WTC11 (cell line): ENCODE measurements around the gene STIM2.

ENCODE experiments used
- ATF3 ChIP-seq: sonication (generic); formaldehyde crosslinking; conservative IDR thresholded peaks from 2 replicates; pipeline ENCODE4 v1.8.1; 2022; ENCODE audit warnings: mild to moderate bottlenecking, missing genetic modification reagents
- CTCF ChIP-seq: fragments of 200-600 bp; IDR thresholded peaks from 2 replicates; pipeline ENCODE4 v1.8.0; 2022; ENCODE audit warnings: antibody characterized with exemption
- EMX1 ChIP-seq: fragments of 250-450 bp; sonication (Bioruptor Pico); IDR thresholded peaks from 2 replicates; pipeline ENCODE4 v1.8.0; 2021; ENCODE audit warnings: mild to moderate bottlenecking
- FOXJ3 ChIP-seq: sonication (generic); formaldehyde crosslinking; IDR thresholded peaks from 2 replicates; pipeline ENCODE4 v1.9.0; 2021; ENCODE audit warnings: missing genetic modification reagents, mild to moderate bottlenecking, borderline replicate concordance
- FOXK1 ChIP-seq: sonication (generic); formaldehyde crosslinking; IDR thresholded peaks from 2 replicates; pipeline ENCODE4 v1.8.0; 2022; ENCODE audit warnings: mild to moderate bottlenecking, moderate library complexity, missing genetic modification reagents
- GABPB1 ChIP-seq: sonication (generic); formaldehyde crosslinking; IDR thresholded peaks from 2 replicates; pipeline ENCODE4 v1.8.1; 2023; ENCODE audit warnings: mild to moderate bottlenecking, missing genetic modification reagents
- MXD4 ChIP-seq: fragments of 250-450 bp; sonication (Bioruptor Pico); IDR thresholded peaks from 2 replicates; pipeline ENCODE4 v1.8.0; 2021; ENCODE audit warnings: mild to moderate bottlenecking, moderate library complexity, borderline replicate concordance
- MYBL2 ChIP-seq: sonication (generic); formaldehyde crosslinking; IDR thresholded peaks from 2 replicates; pipeline ENCODE4 v1.8.1; 2023; ENCODE audit warnings: mild to moderate bottlenecking, moderate library complexity, missing genetic modification reagents
- SP1 ChIP-seq: sonication (generic); formaldehyde crosslinking; conservative IDR thresholded peaks from 2 replicates; pipeline ENCODE4 v1.8.1; 2022; ENCODE audit warnings: missing genetic modification reagents
- TEAD4 ChIP-seq: sonication (generic); formaldehyde crosslinking; IDR thresholded peaks from 2 replicates; pipeline ENCODE4 v1.8.0; 2022; ENCODE audit warnings: mild to moderate bottlenecking, missing genetic modification reagents
- ZNF423 ChIP-seq: fragments of 250-450 bp; sonication (Bioruptor Pico); IDR thresholded peaks from 2 replicates; pipeline ENCODE4 v2.1.2; 2022; ENCODE audit warnings: mild to moderate bottlenecking, moderate library complexity
- ZNF671 ChIP-seq: fragments of 250-450 bp; sonication (Bioruptor Pico); IDR thresholded peaks from 2 replicates; pipeline ENCODE4 v1.8.0; 2021; ENCODE audit warnings: mild to moderate bottlenecking

- no peak for TF ChIP-seq ZNF423 (CRISPR knock-in tag)
- no peak for TF ChIP-seq TEAD4 (CRISPR knock-in tag)
- TF ChIP-seq CTCF: no peak
- TF ChIP-seq SP1 (CRISPR knock-in tag): no peak
- no peak for TF ChIP-seq GABPB1
- no peak for TF ChIP-seq ZNF671 (CRISPR knock-in tag)
- TF ChIP-seq EMX1 (CRISPR knock-in tag): no peak
- TF ChIP-seq ATF3 (CRISPR knock-in tag): no peak
- no peak for TF ChIP-seq MYBL2 (CRISPR knock-in tag)
- no peak for TF ChIP-seq MXD4 (CRISPR knock-in tag)
- TF ChIP-seq FOXJ3 (CRISPR knock-in tag): no peak
- no peak for TF ChIP-seq FOXK1
These were observed 29.9 kb upstream of the STIM2 start for GRCh38 chr4:26830701-26831100.
